A549 (cell line): ENCODE results near the gene ZNF319. TPM values are rescaled to one million over a fixed set of nuclear protein-coding genes. Genes with fewer than 3 reads are reported as not detected.

Experiments
- ATAC-seq, 2 experiments: fragments of 200-7000 bp in 1 of 2; fragments of >200 bp in 1 of 2; cut with Nextera tagmentation in 1 of 2; cut with Tn5 transposase in 1 of 2; 3 replicates each; pipeline versions ENCODE4 v1.8.0 to v1.9.1; 2018 to 2020; ENCODE audit warnings: mild to moderate bottlenecking in 1 of 2, moderate library complexity in 1 of 2
- CTCF ChIA-PET: fragments of 300-600 bp; sonication (Branson Sonifier 250); formaldehyde crosslinking; extraction: SDS; loops from one replicate; lab custom pipeline; 2021; ENCODE audit warnings: antibody characterized with exemption, inconsistent platforms; lab: Yijun Ruan, JAX
- POLR2A ChIA-PET: fragments of 350-600 bp; formaldehyde crosslinking; extraction: SDS; loops from one replicate; lab custom pipeline; 2021; ENCODE audit warnings: antibody characterized with exemption, inconsistent platforms; lab: Yijun Ruan, JAX
- DNase-seq, 2 experiments: peaks; one replicate each; pipeline versions ENCODE4 v3.0.0 to v3.0.0-alpha.2; 2011 to 2016; ENCODE audit warnings: low read depth in 1 of 2, low spot score in 1 of 2
- FAIRE-seq: peaks from 2 replicates; lab custom pipeline; 2011; peaks lifted over from hg19 to GRCh38; lab: Jason Lieb, UNC
- H3K27ac ChIP-seq, 2 experiments: fragments of >200 bp; sonication (Bioruptor Twin); formaldehyde crosslinking; 3 replicates each; pipeline ENCODE4 v1.5.1; 2016 to 2017
- H3K4me1 ChIP-seq: fragments of >200 bp; sonication (Bioruptor Twin); formaldehyde crosslinking; 3 replicates; pipeline ENCODE4 v1.6.1; 2016
- H3K4me2 ChIP-seq: fragments of >200 bp; sonication (Bioruptor Twin); formaldehyde crosslinking; 3 replicates; pipeline ENCODE4 v1.6.1; 2016
- H3K4me3 ChIP-seq: fragments of >200 bp; sonication (Bioruptor Twin); formaldehyde crosslinking; 3 replicates; pipeline ENCODE4 v1.5.1; 2016
- H3K9me3 ChIP-seq: fragments of >200 bp; sonication (Bioruptor Twin); formaldehyde crosslinking; 3 replicates; pipeline ENCODE4 v1.6.1; 2016
- CBX2 ChIP-seq: fragments of 200-600 bp; sonication (generic); IDR thresholded peaks from 2 replicates; pipeline ENCODE4 v1.6.1; 2016; ENCODE audit warnings: low read depth, mild to moderate bottlenecking, borderline replicate concordance
- CBX8 ChIP-seq: fragments of 200-600 bp; sonication (generic); IDR thresholded peaks from 2 replicates; pipeline ENCODE4 v1.6.1; 2016
- CHD2 ChIP-seq: fragments of 150-350 bp; IDR thresholded peaks from 2 replicates; pipeline ENCODE4 v1.6.1; 2014; ENCODE audit warnings: low read length; ENCODE audit not compliant: partially characterized antibody
- CHD4 ChIP-seq: fragments of 200-600 bp; sonication (generic); IDR thresholded peaks from 2 replicates; pipeline ENCODE4 v1.6.1; 2016; ENCODE audit warnings: antibody characterized with exemption, mild to moderate bottlenecking, borderline replicate concordance
- ELK1 ChIP-seq: fragments of 150-350 bp; IDR thresholded peaks from 2 replicates; pipeline ENCODE4 v1.6.1; 2014; ENCODE audit warnings: low read depth, mild to moderate bottlenecking, low read length
- ESRRA ChIP-seq: fragments of 150-350 bp; IDR thresholded peaks from 2 replicates; pipeline ENCODE4 v1.6.1; 2014; ENCODE audit warnings: mild to moderate bottlenecking, low read length, borderline replicate concordance
- FOSB ChIP-seq: fragments of 250-450 bp; sonication (Bioruptor Pico); IDR thresholded peaks from 2 replicates; pipeline ENCODE4 v1.5.0; 2020; ENCODE audit warnings: mild to moderate bottlenecking, moderate library complexity
- FOXS1 ChIP-seq: fragments of 250-450 bp; sonication (Bioruptor Pico); IDR thresholded peaks from 2 replicates; pipeline ENCODE4 v1.5.0; 2020; ENCODE audit warnings: mild to moderate bottlenecking, moderate library complexity
- GATA3 ChIP-seq: IDR thresholded peaks from 2 replicates; pipeline ENCODE4 v1.6.1; 2012; ENCODE audit warnings: borderline replicate concordance
- HOXA7 ChIP-seq: fragments of 250-450 bp; sonication (Bioruptor Pico); IDR thresholded peaks from 2 replicates; pipeline ENCODE4 v1.5.0; 2020; ENCODE audit warnings: mild to moderate bottlenecking, moderate library complexity
- HOXB13 ChIP-seq: fragments of 250-450 bp; sonication (Bioruptor Pico); IDR thresholded peaks from 2 replicates; pipeline ENCODE4 v1.5.0; 2020; ENCODE audit warnings: low read depth, mild to moderate bottlenecking, moderate library complexity
- JUN ChIP-seq, 2 experiments: fragments of >200 bp; sonication (Bioruptor Twin); formaldehyde crosslinking; IDR thresholded peaks; 2 replicates in 1 of 2; 3 replicates in 1 of 2; pipeline ENCODE4 v1.6.1; 2016 to 2017
- KDM1A ChIP-seq: fragments of 200-600 bp; sonication (generic); IDR thresholded peaks from 2 replicates; pipeline ENCODE4 v1.6.1; 2016; ENCODE audit warnings: low read depth, mild to moderate bottlenecking
- KDM5A ChIP-seq: fragments of 200-600 bp; sonication (generic); IDR thresholded peaks from 2 replicates; pipeline ENCODE4 v1.6.1; 2016; ENCODE audit warnings: antibody characterized with exemption, mild to moderate bottlenecking
- MAFK ChIP-seq: fragments of 450-650 bp; IDR thresholded peaks from 2 replicates; pipeline ENCODE4 v1.6.1; 2014; ENCODE audit not compliant: partially characterized antibody
- MAZ ChIP-seq: fragments of 150-350 bp; IDR thresholded peaks from 2 replicates; pipeline ENCODE4 v1.6.1; 2014; ENCODE audit warnings: antibody characterized with exemption, low read depth, low read length, borderline replicate concordance
- MYC ChIP-seq: IDR thresholded peaks from 2 replicates; pipeline ENCODE4 v1.6.1; 2012; ENCODE audit warnings: mild to moderate bottlenecking, inconsistent platforms, low read length, improper control_type of control experiment, borderline replicate concordance
- NFE2L2 ChIP-seq: fragments of 150-350 bp; conservative IDR thresholded peaks from 2 replicates; pipeline ENCODE4 v1.6.1; 2014; ENCODE audit warnings: low read length
- NR3C1 ChIP-seq: fragments of >200 bp; sonication (Bioruptor Twin); formaldehyde crosslinking; IDR thresholded peaks from 3 replicates; pipeline ENCODE4 v1.6.1; 2017
- PBX3 ChIP-seq: IDR thresholded peaks from 2 replicates; pipeline ENCODE4 v1.6.1; 2012
- POLR2AphosphoS2 ChIP-seq: conservative IDR thresholded peaks from 2 replicates; pipeline ENCODE4 v1.6.1; 2012; ENCODE audit warnings: low read length, improper control_type of control experiment, inconsistent platforms
- RAD21 ChIP-seq, 2 experiments: fragments of >200 bp in 1 of 2; sonication (Bioruptor Twin) in 1 of 2; formaldehyde crosslinking in 1 of 2; IDR thresholded peaks in 1 of 2; conservative IDR thresholded peaks in 1 of 2; 2 replicates in 1 of 2; 3 replicates in 1 of 2; pipeline ENCODE4 v1.6.1; 2012 to 2018; ENCODE audit warnings: inconsistent platforms in 1 of 2
- RARB ChIP-seq: fragments of 250-450 bp; sonication (Bioruptor Pico); IDR thresholded peaks from 2 replicates; pipeline ENCODE4 v1.8.0; 2021; ENCODE audit warnings: mild to moderate bottlenecking, moderate library complexity
- RCOR1 ChIP-seq: fragments of 150-350 bp; IDR thresholded peaks from 2 replicates; pipeline ENCODE4 v1.6.1; 2014; ENCODE audit warnings: antibody characterized with exemption, low read length, low read depth
- RNF2 ChIP-seq: fragments of 200-600 bp; sonication (generic); IDR thresholded peaks from 2 replicates; pipeline ENCODE4 v1.6.1; 2016; ENCODE audit warnings: low read depth, mild to moderate bottlenecking, antibody characterized with exemption, moderate library complexity, borderline replicate concordance
- SMC3 ChIP-seq: fragments of >200 bp; sonication (Bioruptor Twin); formaldehyde crosslinking; IDR thresholded peaks from 3 replicates; pipeline ENCODE4 v1.6.1; 2018; ENCODE audit warnings: inconsistent platforms
- TFCP2L1 ChIP-seq: fragments of 250-450 bp; sonication (Bioruptor Pico); IDR thresholded peaks from 2 replicates; pipeline ENCODE4 v1.5.0; 2021; ENCODE audit warnings: mild to moderate bottlenecking
- USF2 ChIP-seq: fragments of 450-650 bp; IDR thresholded peaks from 2 replicates; pipeline ENCODE4 v1.6.1; 2014; ENCODE audit warnings: antibody characterized with exemption
- ZFP36 ChIP-seq: fragments of 450-650 bp; IDR thresholded peaks from 2 replicates; pipeline ENCODE4 v1.6.1; 2014; ENCODE audit warnings: borderline replicate concordance; ENCODE audit not compliant: partially characterized antibody
- WGBS: methylation state at CpG from one replicate; pipeline ENCODE4 v1.1.6; 2017; ENCODE audit errors: missing lambda C conversion rate; 5-methylcytosine and 5-hydroxymethylcytosine counted together
- polyA plus RNA-seq, 4 experiments: library from polyadenylated mRNA; depleted of rRNA in 3 of 4; stranded (reverse); fragments of >200 nt; fragmentation: RNase III in 1 of 4; extraction: RNeasy Plus Mini Kit Qiagen cat#74134 plus additional on column Dnase treatment in 1 of 4; gene quantifications; 2 replicates in 3 of 4; 3 replicates in 1 of 4; pipeline ENCODE4 v1.2.3, GENCODE V29; 2011 to 2017

Gene ZNF319
- polyA plus RNA-seq, 2 of the 4 experiments (the other 2 are of a cell fraction): 10.8 to 11.3 TPM

- Histone ChIP-seq H3K9me3 (no peaks in the 10 kb centered on the region), H3K27ac (no peak overlapping the region), H3K4me1 (peaks cover 13% of the 10 kb centered on the region; the same call in 2 of the 3 replicates), H3K4me3 (no peak overlapping the region)
- DNase-seq: no peak
- no peak for TF ChIP-seq RCOR1
- no peak for TF ChIP-seq MAFK
- TF ChIP-seq RARB: no peak
- no peak for TF ChIP-seq MYC
- TF ChIP-seq HOXB13 (CRISPR knock-in tag): no peak
- TF ChIP-seq JUN (IDR thresholded peaks at IDR 0.05): no peak
- no peak for TF ChIP-seq POLR2AphosphoS2
- no peak for TF ChIP-seq GATA3
- no peak for TF ChIP-seq MAZ
- no peak for TF ChIP-seq CBX8
- no peak for TF ChIP-seq PBX3
- no peak for TF ChIP-seq CHD2
- TF ChIP-seq FOXS1: no peak
- TF ChIP-seq CBX2: no peak
- TF ChIP-seq, all 56 proteins: peak for 0
- CTCF ChIA-PET: interaction anchor here (1.0 to 2.7 kb wide), 5 partner anchors 12 to 96 kb away, joined by 3 to 16 read pairs (median 10); no protein-coding TSS in a partner anchor
- POLR2A ChIA-PET: no interaction called here
- no peak overlapping the region for H3K4me2 ChIP-seq
- 77% methylated on average over 12 of the region's 14 CpGs for WGBS
- no peak for ATAC-seq
- FAIRE-seq: no peak
These were observed 30.7 kb upstream of the ZNF319 start for GRCh38 chr16:58031016-58031800.

GRCh38 chr16:58030136-58030840 is 29.8 kb upstream of the ZNF319 start:
- FAIRE-seq (no peak), ATAC-seq (no peak), DNase-seq (no peak)
- Histone ChIP-seq H3K4me2 (no peak overlapping the region), H3K4me1 (peaks cover 13% of the 10 kb centered on the region; the same call in 2 of the 3 replicates), H3K27ac (no peak overlapping the region), H3K4me3 (no peak overlapping the region), H3K9me3 (no peaks in the 10 kb centered on the region)
- ChIA-PET POLR2A (no interaction called here), CTCF (interaction anchor here (1.0 to 2.5 kb wide), 2 partner anchors 85 to 97 kb away, joined by 3 to 13 read pairs; no protein-coding TSS in a partner anchor)
- no peak for TF ChIP-seq TFCP2L1 (CRISPR knock-in tag)
- 84% methylated on average over 11 of the region's 11 CpGs for WGBS

- ATAC-seq: no peak
- no peak for DNase-seq
- H3K4me2 ChIP-seq: no peak overlapping the region
- FAIRE-seq: no peak
- no peaks in the 10 kb centered on the region for H3K9me3 ChIP-seq
- H3K4me1 ChIP-seq: peaks cover 17% of the 10 kb centered on the region; the same call in 2 of the 3 replicates
- ChIA-PET POLR2A (no interaction called here), CTCF (interaction anchor here (0.8 to 3.9 kb wide), 2 partner anchors 92 to 97 kb away, joined by 3 to 27 read pairs; no protein-coding TSS in a partner anchor)
- no peak for TF ChIP-seq FOSB (CRISPR knock-in tag)
- no peak for TF ChIP-seq NFE2L2
- no peak for TF ChIP-seq KDM5A
- no peak for TF ChIP-seq USF2
- TF ChIP-seq ELK1: no peak
- TF ChIP-seq PBX3: no peak
- TF ChIP-seq KDM1A: no peak
- TF ChIP-seq RARB: no peak
- no peak for TF ChIP-seq FOXS1
- TF ChIP-seq HOXA7 (CRISPR knock-in tag): no peak
- no peak for TF ChIP-seq CHD4
- TF ChIP-seq NR3C1: no peak
- TF ChIP-seq RNF2: no peak
- TF ChIP-seq ESRRA: no peak
- TF ChIP-seq ZFP36: no peak
- TF ChIP-seq RAD21 (conservative IDR thresholded peaks at IDR 0.05 in 1 of 2, IDR thresholded peaks at IDR 0.05 in 1 of 2): no peak
- no peak for TF ChIP-seq SMC3
- no peak for TF ChIP-seq HOXB13 (CRISPR knock-in tag)
- H3K27ac ChIP-seq: no peak overlapping the region
- H3K4me3 ChIP-seq: no peak overlapping the region
- WGBS: 67% methylated on average over 2 of the region's 2 CpGs
These were observed 28.9 kb upstream of the ZNF319 start for GRCh38 chr16:58029410-58029809.
